ENCODE data around the gene PACS2.
A peak's percentile ranks its signal among the peaks of the same experiment; 100 is the strongest.

PACS2 gene

DNA sequence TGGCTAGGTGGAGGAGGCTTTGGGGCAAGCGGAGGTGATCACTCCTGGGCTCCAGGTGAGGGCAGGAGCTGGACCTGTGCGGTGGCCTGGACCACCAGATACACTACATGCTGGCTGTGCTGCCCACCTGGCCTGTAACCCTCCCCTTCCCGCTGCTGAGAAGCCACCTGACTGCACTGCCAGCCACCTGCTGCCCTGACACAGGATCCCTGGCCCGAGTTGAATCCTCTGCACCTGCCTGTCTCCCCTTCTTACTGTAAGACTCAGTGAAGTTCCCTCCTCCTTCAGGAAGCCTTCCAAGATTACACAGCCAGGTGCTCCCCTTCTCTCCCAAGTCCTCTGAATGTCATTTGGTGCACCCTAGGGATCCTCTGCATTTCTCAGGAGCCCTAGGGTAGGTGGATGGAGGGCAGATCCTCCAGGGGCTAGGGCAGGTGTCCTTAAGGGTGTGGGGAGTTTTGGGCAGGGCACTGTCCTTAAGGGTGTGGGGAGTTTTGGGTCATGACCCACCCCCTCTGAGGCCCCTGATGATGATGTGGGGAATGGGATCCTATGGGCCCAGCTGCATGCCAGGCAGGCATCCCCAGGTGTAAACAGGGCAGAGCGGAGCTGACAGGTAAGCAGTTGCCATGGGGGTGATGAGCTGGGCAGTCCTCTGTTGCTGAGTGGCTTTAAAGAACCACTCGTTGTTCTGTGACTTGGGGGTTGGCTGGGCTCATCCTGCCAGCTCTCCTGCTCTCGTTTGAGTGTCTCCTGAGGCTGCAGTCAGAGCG lies 98.4 kb downstream of the PACS2 start:
- DNase-seq = peak; percentile 19

GRCh38 chr14:105413544-105413886 lies 99.0 kb downstream of the PACS2 start:
- DNase-seq = no peak

GRCh38 chr14:105414456-105415371 lies 100.2 kb downstream of the PACS2 start:
- peak; percentile 68 for DNase-seq

DNA sequence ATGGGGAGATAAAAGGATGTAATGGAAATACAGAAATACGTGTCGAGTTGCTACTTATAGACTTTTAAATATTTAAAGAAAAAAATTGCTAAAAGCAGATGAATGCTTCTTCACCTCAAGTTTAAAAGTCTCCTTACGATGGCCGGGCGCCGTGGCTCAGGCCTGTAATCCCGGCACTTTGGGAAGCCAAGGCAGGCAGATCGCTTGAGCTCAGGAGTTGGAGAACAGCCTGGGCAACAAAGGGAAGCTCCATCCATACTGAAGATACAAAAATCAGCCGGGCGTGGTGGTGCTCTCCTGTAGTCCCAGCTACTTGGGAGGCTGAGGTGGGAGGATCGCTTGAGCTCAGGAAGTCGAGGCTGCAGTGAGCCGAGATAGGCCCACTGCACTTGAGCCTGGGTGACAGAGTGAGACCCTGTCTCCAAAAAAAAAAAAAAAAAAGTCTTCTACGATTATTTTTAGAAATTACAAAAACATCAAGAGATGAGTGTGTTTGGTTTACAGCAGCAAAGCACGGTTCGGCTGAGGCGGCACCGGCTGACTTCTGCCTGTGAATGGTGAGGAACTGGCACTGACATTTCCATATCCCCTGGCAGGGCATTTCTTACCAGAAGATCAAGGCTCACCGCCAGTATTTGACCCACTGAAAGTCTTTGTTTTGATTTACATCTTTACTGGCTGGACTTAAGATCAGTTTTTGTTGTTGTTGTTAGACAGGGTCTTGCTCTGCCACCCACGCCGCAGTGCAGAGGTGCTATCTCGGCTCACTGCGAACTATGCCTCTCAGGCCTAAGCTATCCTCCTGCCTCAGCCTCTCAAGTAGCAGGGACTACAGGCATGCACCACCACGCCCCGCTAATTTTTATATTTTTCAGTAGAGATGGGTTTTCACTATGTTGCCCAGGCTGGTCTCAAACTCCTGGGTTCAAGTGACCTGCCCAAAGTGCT lies 101.2 kb downstream of the PACS2 start:
- no peak for DNase-seq

- no peak for DNase-seq
Observed at GRCh38 chr14:105416671-105417070, 102.1 kb downstream of the PACS2 start.

DNA sequence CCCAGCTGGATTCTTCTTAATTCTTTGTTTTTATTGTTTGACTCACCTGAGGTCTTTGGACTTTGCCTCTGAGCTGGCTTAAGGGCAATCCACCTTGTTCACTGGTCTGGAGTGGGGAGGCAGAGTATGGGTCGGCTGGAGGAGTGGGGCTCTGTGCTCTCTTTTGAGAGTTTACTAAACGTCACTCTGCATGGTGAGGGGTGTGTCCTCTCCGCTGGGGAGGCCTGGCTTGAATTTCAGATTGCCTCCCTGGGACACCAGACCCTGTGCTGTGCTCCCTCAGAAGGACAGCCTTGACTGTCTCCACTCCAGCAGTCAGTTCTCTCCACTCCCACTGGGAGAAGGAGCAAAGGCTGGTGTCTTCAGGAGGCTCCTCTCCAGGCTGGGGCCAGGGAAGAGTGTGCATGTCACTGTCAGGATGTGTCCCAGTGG lies 103.2 kb downstream of the PACS2 start:
- DNase-seq = no peak

GRCh38 chr14:105418269-105419194 lies 104.0 kb downstream of the PACS2 start:
- DNase-seq = no peak

- peak; percentile 44 for DNase-seq
Observed at GRCh38 chr14:105419195-105420091, 104.9 kb downstream of the PACS2 start, which contains the start of gene MTA1. MTA1 (plus strand) TSS chr14:105419827; CDS start chr14:105420036, 209 bp downstream.

GRCh38 chr14:105420101-105420973 lies 105.8 kb downstream of the PACS2 start:
- no peak for DNase-seq

DNA sequence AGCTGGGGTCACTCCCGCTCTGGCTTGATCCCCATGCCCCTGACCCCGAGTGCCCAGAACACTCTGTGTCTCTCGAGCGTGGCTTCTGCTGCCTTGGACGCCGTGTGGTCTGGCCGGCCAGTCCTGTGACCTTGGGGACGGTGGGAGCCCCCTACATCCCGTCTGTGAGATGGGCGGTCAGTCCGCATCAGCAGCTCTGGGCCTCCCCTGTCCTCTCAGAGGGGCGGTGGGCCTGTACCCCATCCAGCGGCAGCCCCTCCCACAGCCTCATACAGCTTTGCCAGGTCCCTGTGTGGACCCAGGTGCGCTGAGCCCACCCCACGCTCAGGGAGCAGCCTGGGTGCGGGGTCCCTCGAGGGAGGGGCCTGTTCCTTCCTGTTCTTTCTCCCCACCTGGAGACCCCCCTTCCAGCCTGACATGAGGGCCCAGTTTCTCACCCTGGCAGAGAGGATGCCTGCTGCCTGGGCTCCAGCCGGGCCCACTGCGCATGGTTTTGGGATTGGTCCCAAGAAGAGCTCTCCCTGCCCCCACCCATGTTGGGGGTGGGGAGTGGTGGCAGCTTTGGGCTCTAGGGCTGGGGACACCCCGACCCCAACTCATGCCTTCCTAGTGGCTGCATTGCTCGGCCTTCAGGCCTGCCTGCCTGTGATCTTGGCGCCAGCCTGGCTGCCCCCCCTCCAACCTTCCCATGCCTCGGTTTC lies 106.6 kb downstream of the PACS2 start:
- no peak for DNase-seq

GRCh38 chr14:105421723-105422615 lies 107.4 kb downstream of the PACS2 start:
- no peak for DNase-seq

DNA sequence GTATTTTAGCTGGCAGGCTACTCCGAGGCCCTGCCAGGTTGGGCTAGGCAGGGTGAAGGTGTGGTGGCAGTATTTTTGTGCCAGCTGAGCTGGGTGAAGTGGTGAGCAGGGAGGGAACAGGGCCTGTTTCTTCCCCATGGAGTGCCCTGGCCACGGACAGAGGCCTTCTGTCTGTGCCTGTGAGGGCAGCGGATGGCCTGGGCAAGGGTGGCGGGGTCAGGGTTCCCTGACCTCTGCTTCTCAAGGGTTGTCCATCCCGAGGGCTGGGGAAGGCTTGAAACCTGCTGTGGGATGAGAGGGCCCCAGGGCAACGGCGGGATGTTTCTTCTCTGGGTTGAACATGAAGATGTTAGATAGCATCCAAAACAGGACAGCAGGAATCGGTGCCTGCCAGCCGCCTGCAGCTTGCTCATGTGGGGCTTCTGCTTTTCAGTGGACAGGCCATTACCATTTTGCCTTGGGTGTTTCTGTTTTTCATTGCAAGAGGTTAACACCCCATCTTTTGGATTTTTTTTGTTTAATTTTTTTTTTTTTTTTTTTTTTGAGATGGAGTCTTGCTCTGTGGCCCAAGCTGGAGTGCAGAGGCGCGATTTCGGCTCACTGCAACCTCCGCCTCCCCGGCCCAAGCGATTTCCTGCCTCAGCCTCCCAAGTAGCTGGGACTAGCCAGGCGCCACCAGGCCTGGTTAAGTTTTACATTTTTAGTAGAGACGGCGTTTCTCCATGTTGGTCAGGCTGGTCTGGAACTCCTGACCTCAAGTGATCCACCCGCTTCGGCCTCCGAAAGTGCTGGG lies 108.3 kb downstream of the PACS2 start:
- no peak for DNase-seq

- no peak for DNase-seq
Observed at GRCh38 chr14:105423488-105424195, 109.1 kb downstream of the PACS2 start.

DNA sequence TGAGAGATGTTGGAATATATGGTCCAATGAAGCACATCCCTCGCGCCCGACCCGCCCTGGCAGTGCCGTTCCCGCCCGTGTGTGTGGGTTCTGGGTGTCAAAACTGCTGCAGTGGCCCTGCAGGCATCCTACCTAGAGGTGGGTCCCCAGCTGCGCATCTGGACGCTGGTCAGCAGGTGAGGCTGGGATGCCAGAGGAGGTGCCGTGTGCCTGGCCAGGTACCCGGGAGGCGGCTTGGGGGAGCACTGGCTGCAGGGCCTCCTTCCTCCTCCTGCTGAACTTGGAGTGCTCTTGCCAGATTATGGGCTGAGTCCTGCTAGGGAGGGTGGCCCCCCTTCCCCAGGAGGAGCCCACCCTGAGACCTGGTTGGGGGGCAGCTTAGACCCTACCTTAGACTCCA lies 110.3 kb downstream of the PACS2 start:
- no peak for DNase-seq

DNA sequence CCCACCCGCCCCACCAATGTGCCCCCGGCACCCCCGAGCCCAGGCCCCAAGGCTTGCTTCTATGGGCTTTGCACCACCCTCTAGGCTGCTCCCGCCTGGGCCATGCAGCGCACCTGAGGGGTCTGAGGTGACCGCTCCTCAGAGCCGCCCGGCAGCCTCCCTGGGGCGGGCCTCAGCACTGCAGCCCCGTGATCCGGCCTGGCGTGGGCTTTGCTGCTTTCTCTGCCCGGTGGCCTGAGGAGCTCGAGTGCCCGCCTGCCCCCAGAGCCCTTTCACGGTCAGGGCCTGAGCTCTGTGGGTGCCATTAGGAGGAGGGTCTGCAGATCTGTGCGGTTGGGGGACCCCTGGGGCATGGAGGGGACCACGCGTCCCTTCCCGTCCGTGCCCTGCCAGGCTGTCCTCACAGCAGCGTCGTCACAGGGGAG lies 111.3 kb downstream of the PACS2 start:
- no peak for DNase-seq

Measured in DMS79 treated with DMSO at 0.1 percent for 48 hours (cell line).